ENCODE data around the gene GORASP2.

The GORASP2 gene

DNA sequence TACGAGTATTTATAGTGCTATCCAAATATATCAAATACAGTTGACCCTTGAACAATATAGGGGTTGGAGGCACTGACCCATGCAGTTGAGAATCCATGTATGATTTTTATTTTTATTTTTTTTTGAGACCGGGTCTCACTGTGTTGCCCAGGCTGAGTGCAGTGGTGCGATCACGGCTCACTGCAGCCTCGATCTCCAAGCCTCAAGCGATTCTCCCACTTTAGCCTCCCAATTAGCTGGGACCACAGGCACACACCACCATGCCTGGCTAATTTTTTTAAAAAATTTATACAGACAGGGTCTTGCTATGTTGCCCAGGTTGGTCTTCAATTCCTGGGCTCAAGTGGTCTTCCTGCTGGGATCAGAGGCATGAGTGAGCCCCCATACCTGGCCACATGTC is 70.6 kb downstream of the GORASP2 start:
- no peak for DNase-seq (ENCODE audit: low spot score)

DNA sequence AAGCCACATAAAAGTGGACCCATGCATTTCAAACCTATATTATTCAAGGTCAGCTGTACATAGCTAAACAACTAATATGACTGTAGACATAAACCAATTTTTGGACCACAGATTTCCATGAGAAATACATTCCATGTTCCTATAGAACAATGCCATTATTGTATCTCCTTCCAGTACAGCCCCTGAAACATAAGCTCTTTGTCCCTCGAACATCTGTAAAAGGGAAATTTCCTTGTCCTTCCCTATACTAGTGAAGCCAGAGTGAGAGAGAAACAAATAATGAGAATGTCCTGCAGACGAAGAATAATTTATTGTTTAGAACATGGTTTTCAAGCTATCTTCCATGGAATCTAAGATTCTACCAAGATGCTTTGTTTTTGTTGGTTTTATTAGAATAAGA is 75.3 kb downstream of the GORASP2 start:
- DNase-seq (ENCODE audit: low spot score), result no peak

DNA sequence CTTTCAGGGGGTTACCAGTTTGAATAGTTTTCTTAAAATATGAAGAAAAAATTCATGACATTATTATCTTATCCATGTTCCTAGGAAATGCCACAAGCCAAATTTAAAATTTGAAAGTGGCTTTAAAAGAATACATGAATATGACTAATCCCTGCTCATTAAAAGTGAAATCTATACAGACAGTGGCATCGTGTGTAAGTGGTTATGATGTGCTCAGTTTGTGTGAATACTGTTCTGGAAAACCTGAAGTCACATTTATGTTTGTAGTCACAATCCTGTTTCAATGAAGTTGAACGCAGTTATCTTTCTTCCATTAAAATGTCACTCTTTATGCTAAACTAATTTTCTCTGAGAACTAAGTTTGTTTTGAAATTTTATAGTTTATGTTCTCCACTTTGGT is 75.8 kb downstream of the GORASP2 start:
- DNase-seq (ENCODE audit: low spot score), result no peak

DNA sequence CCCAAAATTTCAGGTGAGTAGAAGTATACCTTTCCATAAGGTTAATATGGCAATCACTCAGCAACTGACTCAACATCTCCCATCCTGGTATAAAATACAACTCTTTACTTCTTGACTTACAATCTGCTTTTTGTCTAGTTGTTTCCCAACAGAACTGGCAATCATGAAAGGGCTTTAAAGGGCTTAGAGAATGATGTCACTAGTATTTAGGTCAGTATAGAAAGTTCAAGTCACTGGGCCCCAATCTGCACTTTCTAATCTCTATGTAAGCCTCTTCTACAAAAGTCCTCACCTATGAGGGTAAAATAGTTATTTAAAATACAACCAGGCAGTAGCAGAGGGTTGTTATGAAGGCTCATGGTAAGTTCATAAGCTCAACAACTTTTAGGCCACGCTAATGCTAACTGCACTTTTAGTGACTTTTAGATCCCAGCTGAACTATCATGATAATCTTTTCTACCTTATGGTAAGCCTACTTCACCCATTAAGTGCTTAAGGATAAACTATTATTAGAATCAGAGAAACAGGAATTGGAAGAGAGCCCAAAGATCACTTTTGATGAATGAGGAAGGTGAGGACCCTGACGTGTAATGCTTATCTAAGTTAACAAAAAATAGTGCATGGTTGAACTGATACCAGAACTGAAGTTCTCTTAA is 79.6 kb downstream of the GORASP2 start:
- DNase-seq (ENCODE audit: low spot score), result no peak

DNA sequence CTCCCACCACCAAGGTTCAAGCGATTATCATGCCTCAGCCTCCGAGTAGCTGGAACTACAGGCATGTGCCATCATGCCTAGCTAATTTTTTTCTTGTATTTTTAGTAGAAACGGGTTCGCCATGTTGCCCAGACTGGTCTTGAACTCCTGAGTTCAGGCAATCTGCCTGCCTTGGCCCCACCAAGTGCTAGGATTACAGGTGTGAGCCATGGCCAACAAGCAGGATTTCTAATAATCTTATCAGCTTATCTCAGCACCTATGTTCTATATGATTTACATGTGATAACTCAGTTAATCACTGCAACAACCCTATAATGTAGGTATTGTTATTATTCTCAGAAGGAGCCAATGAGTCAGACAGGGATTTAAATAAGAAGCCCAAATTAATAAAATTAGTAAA is 80.3 kb downstream of the GORASP2 start:
- no peak for DNase-seq (ENCODE audit: low spot score)

DNA sequence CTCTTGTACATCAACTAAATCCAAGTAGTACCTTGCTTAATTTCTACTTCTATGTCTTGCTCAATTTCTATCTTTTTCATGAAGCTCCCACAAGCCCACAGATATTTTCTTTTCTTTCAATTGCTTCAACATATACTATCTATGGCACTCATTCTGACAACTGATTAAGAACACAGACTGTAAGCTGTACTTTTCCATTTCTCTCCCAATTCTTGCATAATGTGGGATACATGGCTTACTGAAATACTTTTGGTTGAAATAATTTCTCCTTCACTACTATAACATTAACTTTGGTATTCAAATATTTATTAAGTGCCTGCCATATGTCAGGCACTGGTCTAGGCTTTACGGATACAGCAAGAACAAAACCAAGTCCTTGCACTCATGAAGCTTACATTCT is 84.8 kb downstream of the GORASP2 start:
- no peak for DNase-seq (ENCODE audit: low spot score)

DNA sequence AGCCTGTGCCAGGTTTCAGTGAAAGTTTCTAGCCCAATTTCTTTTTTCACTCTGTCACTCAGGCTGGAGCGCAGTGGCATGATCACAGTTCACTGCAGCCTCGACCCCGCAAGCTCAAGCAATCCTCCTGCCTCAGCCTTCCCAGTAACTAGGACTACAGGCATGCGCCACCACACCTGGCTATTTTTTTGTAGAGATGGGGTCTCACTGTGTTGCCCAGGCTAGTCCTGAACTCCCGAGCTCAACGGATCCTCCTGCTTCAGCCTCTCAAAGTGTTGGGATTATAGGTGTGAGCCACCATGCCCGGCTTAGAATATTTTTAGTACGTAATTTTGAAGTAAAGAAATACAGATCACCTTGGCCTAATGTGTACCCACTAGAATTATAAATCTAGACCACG is 87.1 kb downstream of the GORASP2 start:
- no peak for DNase-seq (ENCODE audit: low spot score)

Data from HuH-7 (cell line).